DOHH2 (cell line): ENCODE measurements around the gene NOD2.

Experiments used
- EZH2phosphoT487 ChIP-seq: fragments of 200-600 bp; sonication (generic); IDR thresholded peaks from 2 replicates; pipeline ENCODE4 v1.6.1; 2017; ENCODE audit warnings: borderline replicate concordance, mild to moderate bottlenecking, antibody characterized with exemption, low read length, moderate library complexity, mixed read lengths
- TF ChIP-seq, protein P1 (sequence below): fragments of 200-600 bp; sonication (generic); IDR thresholded peaks from one replicate; pipeline ENCODE4 v1.5.1; 2014; ENCODE audit warnings: antibody characterized with exemption, mild to moderate bottlenecking, low read depth, low read length; ENCODE audit not compliant: poor library complexity, severe bottlenecking

DNA sequence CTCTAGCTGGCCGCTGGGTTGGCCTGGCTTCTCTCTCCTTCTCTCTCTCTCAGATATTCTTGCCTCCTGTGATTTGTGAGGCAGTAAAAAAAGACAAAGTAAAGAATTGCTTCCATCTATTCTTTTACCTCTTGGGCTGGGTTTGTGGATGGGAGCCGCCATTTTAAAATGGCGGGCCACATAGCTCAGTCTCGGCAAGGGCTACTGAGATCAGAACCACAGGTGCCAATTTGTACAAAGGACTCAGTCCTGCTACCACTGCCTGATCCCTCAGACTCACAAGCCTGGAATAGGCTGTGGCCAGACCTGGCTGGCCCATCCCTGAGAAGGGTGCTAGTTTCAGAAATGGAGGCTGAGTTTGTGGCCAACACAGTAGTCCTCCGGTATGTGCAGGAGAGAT is 24.1 kb downstream of the NOD2 start:
- TF ChIP-seq, protein P1, sequence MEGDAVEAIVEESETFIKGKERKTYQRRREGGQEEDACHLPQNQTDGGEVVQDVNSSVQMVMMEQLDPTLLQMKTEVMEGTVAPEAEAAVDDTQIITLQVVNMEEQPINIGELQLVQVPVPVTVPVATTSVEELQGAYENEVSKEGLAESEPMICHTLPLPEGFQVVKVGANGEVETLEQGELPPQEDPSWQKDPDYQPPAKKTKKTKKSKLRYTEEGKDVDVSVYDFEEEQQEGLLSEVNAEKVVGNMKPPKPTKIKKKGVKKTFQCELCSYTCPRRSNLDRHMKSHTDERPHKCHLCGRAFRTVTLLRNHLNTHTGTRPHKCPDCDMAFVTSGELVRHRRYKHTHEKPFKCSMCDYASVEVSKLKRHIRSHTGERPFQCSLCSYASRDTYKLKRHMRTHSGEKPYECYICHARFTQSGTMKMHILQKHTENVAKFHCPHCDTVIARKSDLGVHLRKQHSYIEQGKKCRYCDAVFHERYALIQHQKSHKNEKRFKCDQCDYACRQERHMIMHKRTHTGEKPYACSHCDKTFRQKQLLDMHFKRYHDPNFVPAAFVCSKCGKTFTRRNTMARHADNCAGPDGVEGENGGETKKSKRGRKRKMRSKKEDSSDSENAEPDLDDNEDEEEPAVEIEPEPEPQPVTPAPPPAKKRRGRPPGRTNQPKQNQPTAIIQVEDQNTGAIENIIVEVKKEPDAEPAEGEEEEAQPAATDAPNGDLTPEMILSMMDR = no peak
- no peak for TF ChIP-seq EZH2phosphoT487
